Measurements from ENCODE around the gene ASTN1.

The ASTN1 gene

GRCh38 chr1:177001556-177001955 lies 163.0 kb downstream of the ASTN1 start:
- TF ChIP-seq, protein P1, sequence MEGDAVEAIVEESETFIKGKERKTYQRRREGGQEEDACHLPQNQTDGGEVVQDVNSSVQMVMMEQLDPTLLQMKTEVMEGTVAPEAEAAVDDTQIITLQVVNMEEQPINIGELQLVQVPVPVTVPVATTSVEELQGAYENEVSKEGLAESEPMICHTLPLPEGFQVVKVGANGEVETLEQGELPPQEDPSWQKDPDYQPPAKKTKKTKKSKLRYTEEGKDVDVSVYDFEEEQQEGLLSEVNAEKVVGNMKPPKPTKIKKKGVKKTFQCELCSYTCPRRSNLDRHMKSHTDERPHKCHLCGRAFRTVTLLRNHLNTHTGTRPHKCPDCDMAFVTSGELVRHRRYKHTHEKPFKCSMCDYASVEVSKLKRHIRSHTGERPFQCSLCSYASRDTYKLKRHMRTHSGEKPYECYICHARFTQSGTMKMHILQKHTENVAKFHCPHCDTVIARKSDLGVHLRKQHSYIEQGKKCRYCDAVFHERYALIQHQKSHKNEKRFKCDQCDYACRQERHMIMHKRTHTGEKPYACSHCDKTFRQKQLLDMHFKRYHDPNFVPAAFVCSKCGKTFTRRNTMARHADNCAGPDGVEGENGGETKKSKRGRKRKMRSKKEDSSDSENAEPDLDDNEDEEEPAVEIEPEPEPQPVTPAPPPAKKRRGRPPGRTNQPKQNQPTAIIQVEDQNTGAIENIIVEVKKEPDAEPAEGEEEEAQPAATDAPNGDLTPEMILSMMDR (IDR thresholded peaks at IDR 0.05; ENCODE audit: insufficient read depth, low read depth, low read length, missing control alignments), result no peak
- no peak for DNase-seq (ENCODE audit: low read depth)

GRCh38 chr1:176998183-176998795 lies 166.2 kb downstream of the ASTN1 start:
- TF ChIP-seq, protein P1 (IDR thresholded peaks at IDR 0.05; ENCODE audit: insufficient read depth, low read depth, low read length, missing control alignments), result no peak

More at GRCh38 chr1:177001556-177001955, 163.0 kb downstream of the ASTN1 start:
- H3K4me3 ChIP-seq (ENCODE audit: low read length), result no peak overlapping the region

DNA sequence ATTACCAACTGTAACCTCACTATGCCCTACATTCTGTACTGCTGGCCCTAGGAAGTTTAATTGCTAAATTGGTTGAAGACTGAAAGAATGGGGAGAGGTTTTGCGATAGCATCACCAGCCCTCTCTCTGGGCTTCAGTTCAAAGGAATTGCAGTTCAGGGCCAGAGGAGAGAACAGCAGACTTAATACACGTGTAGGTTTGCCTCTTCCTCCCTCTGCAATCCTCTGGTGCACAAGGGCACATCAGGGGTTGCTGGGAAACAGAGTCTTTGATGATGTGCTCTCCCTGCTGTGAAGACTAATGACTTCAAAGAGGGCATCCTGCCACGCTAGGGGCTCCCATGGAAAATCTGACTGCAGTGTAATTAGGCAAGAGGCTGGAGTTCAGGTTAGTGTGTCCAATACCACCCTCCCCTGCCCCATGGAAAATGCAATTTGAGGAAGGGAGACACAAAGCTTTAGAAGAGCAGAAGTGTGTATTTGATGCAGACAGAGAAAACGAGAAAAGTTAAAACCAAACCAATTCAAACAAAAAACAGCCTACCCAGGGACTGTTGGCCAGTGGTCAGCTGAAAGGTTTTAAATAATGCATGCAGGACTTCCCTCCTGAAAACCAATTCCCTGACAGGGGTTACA lies 167.9 kb downstream of the ASTN1 start:
- H3K4me3 ChIP-seq (ENCODE audit: low read length), result no peak overlapping the region
- TF ChIP-seq, protein P1 (IDR thresholded peaks at IDR 0.05; ENCODE audit: insufficient read depth, low read depth, low read length, missing control alignments), result no peak
- DNase-seq (ENCODE audit: low read depth), result no peak

More at GRCh38 chr1:176998183-176998795, 166.2 kb downstream of the ASTN1 start:
- DNase-seq (ENCODE audit: low read depth), result peak; percentile 57
- no peak overlapping the region for H3K4me3 ChIP-seq (ENCODE audit: low read length)

GRCh38 chr1:176994931-176995596 lies 169.4 kb downstream of the ASTN1 start:
- peak; percentile 89 for DNase-seq (ENCODE audit: low read depth)
- TF ChIP-seq, protein P1 (IDR thresholded peaks at IDR 0.05; ENCODE audit: insufficient read depth, low read depth, low read length, missing control alignments), result no peak
- no peak overlapping the region for H3K4me3 ChIP-seq (ENCODE audit: low read length)

GRCh38 chr1:176993587-176993986 lies 170.9 kb downstream of the ASTN1 start:
- H3K4me3 ChIP-seq (ENCODE audit: low read length), result no peak overlapping the region
- no peak for DNase-seq (ENCODE audit: low read depth)
- TF ChIP-seq, protein P1 (IDR thresholded peaks at IDR 0.05; ENCODE audit: insufficient read depth, low read depth, low read length, missing control alignments), result no peak

DNA sequence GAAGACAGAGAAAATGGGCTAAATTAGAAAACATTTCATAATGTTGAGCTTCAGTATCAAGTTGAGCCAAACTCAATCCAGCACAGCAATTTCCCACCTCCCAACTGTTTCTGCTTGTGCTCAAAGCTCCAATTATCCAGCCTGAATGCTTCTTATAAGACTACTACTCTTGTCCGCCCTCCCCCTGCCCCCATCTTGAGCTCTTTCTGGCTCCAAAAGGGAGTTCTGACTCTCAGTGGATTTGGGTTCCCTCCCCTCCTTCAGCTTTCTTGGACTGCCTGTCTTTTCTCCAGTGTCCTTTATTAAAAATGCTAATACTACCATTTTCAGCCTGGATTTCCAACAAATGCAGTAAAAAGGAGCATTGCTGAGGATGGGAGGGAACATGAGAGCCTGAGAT lies 174.8 kb downstream of the ASTN1 start:
- no peak for DNase-seq (ENCODE audit: low read depth)
- TF ChIP-seq, protein P1 (IDR thresholded peaks at IDR 0.05; ENCODE audit: insufficient read depth, low read depth, low read length, missing control alignments), result no peak
- H3K4me3 ChIP-seq (ENCODE audit: low read length), result no peak overlapping the region

All from epithelial cell of esophagus (primary cell).